HAP-1 (cell line): Measurements from ENCODE around the gene COL4A3.

Source experiments
- DNase-seq, 2 experiments: peaks; one replicate each; pipeline ENCODE4 v3.0.0-alpha.2; 2016 to 2020; ENCODE audit warnings: low spot score in 2 of 2
- H3K27me3 ChIP-seq: fragments of 250-450 bp; sonication (Bioruptor Pico); 2 replicates; pipeline ENCODE4 v1.5.1; 2020; ENCODE audit warnings: low read depth, mild to moderate bottlenecking, moderate library complexity
- H3K36me3 ChIP-seq: fragments of 250-450 bp; sonication (Bioruptor Pico); replicated peaks from 2 replicates; pipeline ENCODE4 v1.5.1; 2020; ENCODE audit warnings: mild to moderate bottlenecking
- H3K4me1 ChIP-seq: fragments of 250-450 bp; sonication (Bioruptor Pico); 2 replicates; pipeline ENCODE4 v1.5.1; 2020; ENCODE audit warnings: mild to moderate bottlenecking
- H3K4me3 ChIP-seq: fragments of 250-450 bp; sonication (Bioruptor Pico); 2 replicates; pipeline ENCODE4 v1.5.1; 2020; ENCODE audit warnings: mild to moderate bottlenecking, moderate library complexity
- H3K9me3 ChIP-seq: fragments of 250-450 bp; sonication (Bioruptor Pico); 2 replicates; pipeline ENCODE4 v1.5.1; 2020; ENCODE audit warnings: mild to moderate bottlenecking, moderate library complexity
- in situ Hi-C: fragments of 300-500 bp; cut with MboI; formaldehyde crosslinking; loops from 3 replicates; pipeline ENCODE4 v1.14.3; 2020; ENCODE audit warnings: low sequenced_read_pairs, inconsistent platforms, mixed read lengths

The COL4A3 gene

DNA sequence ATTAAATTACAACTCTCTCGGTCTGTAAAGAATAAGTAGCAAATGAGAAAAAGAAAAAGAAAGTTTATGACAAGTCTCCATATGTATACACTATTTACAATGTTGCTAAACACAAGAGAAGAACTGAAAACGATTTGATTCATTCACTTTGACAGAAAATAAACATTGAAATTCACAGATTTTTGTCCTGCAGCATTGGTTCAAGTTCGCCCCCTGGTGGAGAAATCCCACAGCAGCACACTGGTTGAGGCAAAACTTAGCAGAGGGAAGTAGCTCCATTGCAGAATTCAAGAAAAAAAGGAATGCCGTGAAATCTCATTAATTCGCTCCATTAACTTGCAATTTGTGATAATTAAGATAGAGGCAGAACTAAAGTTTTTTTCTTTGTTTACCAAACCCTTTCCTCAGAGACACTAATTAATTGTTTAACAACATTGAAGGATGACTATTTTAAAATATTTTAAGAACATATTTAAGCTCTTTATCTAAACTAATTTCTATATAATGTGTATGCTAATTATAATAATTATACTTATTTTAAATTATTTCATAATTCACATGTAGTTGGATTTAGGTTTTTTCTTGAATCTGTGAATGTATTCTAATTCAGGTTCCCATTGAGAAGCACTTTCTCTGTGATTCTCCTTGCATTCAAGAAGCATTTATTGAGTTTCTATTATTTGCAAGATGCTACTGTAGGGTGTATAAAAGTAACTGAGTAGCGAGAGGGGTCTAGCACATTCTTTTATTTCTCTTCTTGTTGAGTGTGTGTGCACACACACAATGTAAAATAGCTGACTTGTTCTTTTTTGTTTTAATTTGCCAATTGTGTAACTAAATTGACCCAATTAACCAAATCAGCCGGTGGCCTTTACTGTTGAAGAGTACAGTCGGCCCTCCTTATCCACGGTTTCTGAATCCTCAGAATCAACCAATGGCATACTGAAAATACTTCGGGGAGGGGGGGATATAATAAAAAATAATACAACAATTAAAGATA is 74.1 kb downstream of the COL4A3 start:
- in situ Hi-C loops, result no loop called here
- Histone ChIP-seq H3K36me3 (no peaks in the 10 kb centered on the region), H3K4me1 (peaks cover 36% of the 10 kb centered on the region), H3K4me3 (no peak overlapping the region), H3K9me3 (no peaks in the 10 kb centered on the region), H3K27me3 (no peaks in the 10 kb centered on the region)
- DNase-seq, result peak; percentile 65 to 88

DNA sequence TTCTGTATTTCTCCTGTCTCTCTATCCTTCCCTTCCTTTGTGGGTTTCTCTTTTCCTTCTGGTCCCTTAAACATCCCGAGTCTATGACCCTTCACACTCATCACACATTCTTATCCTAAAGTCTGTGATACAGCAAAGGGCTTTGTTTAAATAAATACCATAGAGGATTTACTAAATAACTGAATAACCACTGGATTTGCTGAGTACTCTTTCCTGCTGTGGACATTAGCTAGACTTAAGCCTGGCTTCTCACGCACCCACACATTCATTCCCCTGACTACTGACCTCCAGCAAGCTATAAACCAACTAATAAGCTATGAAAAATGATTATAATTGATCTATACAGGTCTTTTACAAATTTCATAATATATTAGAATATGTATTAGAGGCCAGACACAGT is 76.6 kb downstream of the COL4A3 start:
- no peaks in the 10 kb centered on the region for H3K9me3 ChIP-seq
- H3K4me1 ChIP-seq, result peaks cover 36% of the 10 kb centered on the region
- H3K4me3 ChIP-seq, result no peak overlapping the region
- no peaks in the 10 kb centered on the region for H3K27me3 ChIP-seq
- peak; percentile 61 to 97 for DNase-seq
- no peaks in the 10 kb centered on the region; the same call in 1 of the 2 replicates for H3K36me3 ChIP-seq
- in situ Hi-C loops, result no loop called here

DNA sequence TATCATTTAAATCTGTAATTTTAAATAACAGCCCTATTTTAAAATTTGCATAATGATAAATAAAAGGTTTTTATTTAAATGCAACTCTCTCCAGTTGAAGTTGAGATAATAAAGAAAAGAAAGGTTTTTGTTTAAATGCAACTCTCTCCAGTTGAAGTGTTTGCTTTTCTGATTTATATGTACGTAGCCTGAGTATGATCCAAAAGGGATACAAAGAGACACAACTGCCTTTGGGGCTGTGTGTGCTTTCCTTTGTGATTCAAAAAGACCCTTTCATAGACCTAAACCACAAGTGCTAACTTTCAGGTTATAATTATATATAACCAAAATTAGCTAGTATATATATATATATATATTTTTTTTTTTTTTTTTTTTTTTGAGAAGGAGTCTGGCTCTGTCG is 84.5 kb downstream of the COL4A3 start:
- in situ Hi-C loops, result no loop called here

DNA sequence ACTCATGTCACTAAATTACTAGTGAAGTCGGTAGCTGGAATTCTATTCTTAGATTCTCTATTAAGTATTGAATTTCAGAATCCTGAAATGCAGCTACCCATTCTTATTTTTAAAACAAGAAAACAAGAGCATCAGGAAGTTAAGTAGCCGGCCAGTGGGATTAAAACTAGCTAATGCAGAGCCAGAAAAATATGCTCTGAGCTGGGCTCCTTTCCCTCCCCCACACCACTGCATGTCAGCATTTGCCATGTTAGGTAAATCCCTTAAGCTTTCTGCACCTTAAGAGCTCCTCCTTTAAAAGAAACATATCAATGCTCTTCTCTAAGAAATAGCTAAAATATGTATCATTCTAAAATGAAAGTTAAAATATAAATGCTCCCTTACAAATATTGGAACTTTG is 88.4 kb downstream of the COL4A3 start:
- Histone ChIP-seq H3K27me3 (no peaks in the 10 kb centered on the region), H3K36me3 (peaks cover 5% of the 10 kb centered on the region), H3K4me1 (peaks cover 46% of the 10 kb centered on the region), H3K9me3 (no peaks in the 10 kb centered on the region), H3K4me3 (no peak overlapping the region)
- in situ Hi-C loops, result no loop called here
- DNase-seq, result peak; percentile 34 to 39

More for the DNA sequence above, 84.5 kb downstream of the COL4A3 start:
- Histone ChIP-seq H3K4me3 (no peak overlapping the region), H3K9me3 (no peaks in the 10 kb centered on the region), H3K4me1 (peaks cover 38% of the 10 kb centered on the region), H3K36me3 (no peaks in the 10 kb centered on the region; the same call in 1 of the 2 replicates), H3K27me3 (no peaks in the 10 kb centered on the region)
- peak; percentile 55 to 100 for DNase-seq

DNA sequence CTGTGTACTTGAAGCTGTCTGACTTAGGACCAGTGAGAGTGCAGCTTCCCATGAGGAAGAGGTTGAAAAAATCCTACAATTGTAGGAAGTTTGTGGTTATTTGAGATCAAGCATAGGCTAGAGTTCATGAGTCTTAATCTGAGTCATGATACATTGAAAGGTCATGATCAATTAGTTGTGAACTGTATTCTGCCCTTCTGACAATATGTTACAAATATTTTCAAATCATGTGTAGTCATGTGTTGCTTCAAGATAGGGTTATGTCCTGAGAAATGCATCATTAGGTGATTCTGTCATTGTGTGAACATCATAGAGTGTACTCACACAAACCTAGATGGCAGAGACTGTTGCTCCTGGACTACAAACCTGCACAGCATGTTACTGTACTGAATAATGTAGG is 92.2 kb downstream of the COL4A3 start:
- in situ Hi-C loops, result no loop called here
- H3K4me3 ChIP-seq, result no peak overlapping the region
- H3K4me1 ChIP-seq, result peaks cover 29% of the 10 kb centered on the region
- DNase-seq, result no peak
- H3K27me3 ChIP-seq, result no peaks in the 10 kb centered on the region
- H3K36me3 ChIP-seq, result peaks cover 5% of the 10 kb centered on the region
- no peaks in the 10 kb centered on the region for H3K9me3 ChIP-seq

DNA sequence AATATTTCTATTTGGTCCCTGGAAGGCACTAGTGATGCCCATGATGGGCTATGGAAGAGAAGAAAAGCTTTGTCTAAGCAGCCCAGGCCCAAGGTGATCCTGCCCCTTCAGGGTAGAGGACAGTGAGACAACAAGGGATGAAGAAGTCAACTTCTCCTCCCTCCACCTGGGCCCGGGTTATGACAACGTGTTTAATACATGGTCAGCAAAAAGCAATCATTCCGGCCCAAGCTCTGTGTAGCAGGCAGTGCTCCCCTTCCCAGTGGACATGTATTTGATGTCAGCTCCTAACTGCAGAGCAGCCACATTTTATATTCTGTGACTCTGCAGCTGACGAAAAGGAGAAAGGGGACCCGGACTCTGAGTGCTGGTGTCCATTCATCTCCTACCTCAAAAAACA is 93.4 kb downstream of the COL4A3 start:
- Histone ChIP-seq H3K4me1 (peaks cover 24% of the 10 kb centered on the region), H3K4me3 (no peak overlapping the region), H3K9me3 (no peaks in the 10 kb centered on the region), H3K27me3 (no peaks in the 10 kb centered on the region), H3K36me3 (peaks cover 5% of the 10 kb centered on the region)
- no peak for DNase-seq
- in situ Hi-C loops, result no loop called here

DNA sequence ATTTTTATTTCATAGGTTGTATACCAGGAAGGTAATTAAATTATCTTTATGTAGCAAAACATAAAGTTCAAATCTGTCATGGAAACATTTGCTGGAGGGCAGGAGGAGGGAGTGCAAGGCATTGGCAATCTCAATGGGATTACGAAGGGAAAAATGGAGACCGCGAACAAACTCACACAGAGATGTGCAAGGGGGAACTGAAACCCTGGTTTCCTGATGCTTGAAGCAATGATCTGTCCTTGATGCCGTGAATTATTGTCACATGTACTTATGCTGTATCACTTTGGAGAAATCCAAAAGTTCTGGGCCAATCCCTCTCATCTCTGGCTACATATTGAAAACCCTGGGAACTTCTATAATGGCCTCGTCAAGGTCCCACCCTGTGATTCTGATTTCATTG is 95.6 kb downstream of the COL4A3 start:
- H3K9me3 ChIP-seq, result no peaks in the 10 kb centered on the region
- no peaks in the 10 kb centered on the region for H3K27me3 ChIP-seq
- no peak overlapping the region for H3K4me3 ChIP-seq
- peaks cover 19% of the 10 kb centered on the region for H3K4me1 ChIP-seq
- peaks cover 5% of the 10 kb centered on the region for H3K36me3 ChIP-seq
- no peak for DNase-seq
- in situ Hi-C loops, result no loop called here

DNA sequence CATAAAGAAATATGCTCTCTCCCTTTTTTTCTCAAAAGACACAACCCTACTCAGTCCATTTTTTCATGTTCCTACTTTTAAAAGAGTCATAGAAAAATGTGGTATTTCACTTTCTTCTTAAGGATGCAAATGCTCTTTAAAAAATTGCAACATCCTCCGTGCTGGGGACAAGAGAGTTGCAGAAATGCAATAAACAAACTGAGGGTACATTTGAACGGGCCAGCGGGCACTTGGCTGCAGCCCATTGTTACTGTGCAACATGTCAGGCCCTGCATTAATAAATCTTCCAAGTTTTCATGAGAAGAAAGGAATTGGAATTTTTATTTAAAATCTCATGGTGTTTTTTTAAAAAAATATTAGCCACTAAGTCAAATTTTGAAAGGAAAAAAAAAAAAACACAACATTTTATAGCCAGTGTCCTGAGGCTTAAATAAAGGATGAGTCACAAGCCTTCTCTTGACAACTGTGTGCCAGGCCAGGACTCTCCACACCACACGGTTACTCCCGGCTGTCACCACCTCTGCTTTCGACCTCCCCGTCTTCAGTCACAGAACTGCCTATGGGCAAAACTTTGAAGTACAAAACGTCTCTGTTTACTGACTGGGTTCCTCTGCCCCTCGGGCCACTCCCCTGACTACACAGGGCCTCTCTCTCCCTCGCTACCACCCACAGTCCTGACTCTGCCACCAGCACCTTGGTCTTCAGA is 103.1 kb downstream of the COL4A3 start:
- Histone ChIP-seq H3K9me3 (no peaks in the 10 kb centered on the region), H3K27me3 (no peaks in the 10 kb centered on the region), H3K4me3 (no peak overlapping the region), H3K36me3 (no peaks in the 10 kb centered on the region), H3K4me1 (no peaks in the 10 kb centered on the region)
- in situ Hi-C loops, result no loop called here
- no peak for DNase-seq

DNA sequence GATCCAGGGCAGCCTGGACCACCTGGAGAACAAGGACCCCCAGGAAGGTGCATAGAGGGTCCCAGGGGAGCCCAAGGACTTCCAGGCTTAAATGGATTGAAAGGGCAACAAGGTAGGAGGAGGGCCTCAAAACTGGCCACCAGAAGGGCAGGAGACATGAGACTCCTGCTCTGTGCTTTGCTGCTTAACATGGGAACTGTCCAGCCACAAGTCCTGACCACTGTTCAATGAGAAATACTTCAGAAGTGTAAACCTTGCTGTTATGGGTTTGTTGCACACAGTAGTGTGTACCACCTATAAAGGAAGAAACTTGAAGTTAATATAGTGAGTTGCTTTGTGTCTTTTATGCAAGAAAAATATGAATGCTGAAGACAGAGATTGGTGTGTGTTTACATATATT is 116.5 kb downstream of the COL4A3 start:
- no peak for DNase-seq
- in situ Hi-C loops, result no loop called here

DNA sequence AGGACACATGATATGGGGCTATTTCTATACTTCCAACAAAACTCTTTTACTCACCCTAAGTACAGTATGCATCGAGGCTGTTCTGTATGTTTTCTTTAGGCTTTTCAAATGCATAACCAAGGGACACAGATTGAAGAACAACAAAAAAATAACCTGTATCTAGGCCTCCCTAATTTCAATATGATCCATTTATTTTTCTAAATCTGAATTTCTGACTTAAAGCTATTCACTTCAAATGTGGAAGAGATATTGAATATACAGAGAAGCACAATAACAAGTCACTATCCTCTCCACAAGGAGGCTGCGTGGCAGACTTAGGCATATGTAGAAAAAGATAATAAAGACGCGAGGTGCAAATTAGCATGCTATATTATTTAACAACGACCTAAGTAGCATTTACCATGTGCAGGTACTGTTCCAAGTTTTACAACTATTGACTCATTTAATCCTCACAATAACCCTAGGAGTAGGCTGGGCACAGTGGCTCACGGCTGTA is 121.4 kb downstream of the COL4A3 start:
- Histone ChIP-seq H3K4me3 (no peak overlapping the region), H3K36me3 (no peaks in the 10 kb centered on the region), H3K27me3 (no peaks in the 10 kb centered on the region), H3K9me3 (no peaks in the 10 kb centered on the region), H3K4me1 (peaks cover 11% of the 10 kb centered on the region)
- DNase-seq, result peak; percentile 38 to 79
- in situ Hi-C loops, result no loop called here

More for the DNA sequence above, 116.5 kb downstream of the COL4A3 start:
- H3K36me3 ChIP-seq, result no peaks in the 10 kb centered on the region
- no peak overlapping the region for H3K4me3 ChIP-seq
- H3K27me3 ChIP-seq, result no peaks in the 10 kb centered on the region
- H3K4me1 ChIP-seq, result peaks cover 10% of the 10 kb centered on the region
- H3K9me3 ChIP-seq, result no peaks in the 10 kb centered on the region

DNA sequence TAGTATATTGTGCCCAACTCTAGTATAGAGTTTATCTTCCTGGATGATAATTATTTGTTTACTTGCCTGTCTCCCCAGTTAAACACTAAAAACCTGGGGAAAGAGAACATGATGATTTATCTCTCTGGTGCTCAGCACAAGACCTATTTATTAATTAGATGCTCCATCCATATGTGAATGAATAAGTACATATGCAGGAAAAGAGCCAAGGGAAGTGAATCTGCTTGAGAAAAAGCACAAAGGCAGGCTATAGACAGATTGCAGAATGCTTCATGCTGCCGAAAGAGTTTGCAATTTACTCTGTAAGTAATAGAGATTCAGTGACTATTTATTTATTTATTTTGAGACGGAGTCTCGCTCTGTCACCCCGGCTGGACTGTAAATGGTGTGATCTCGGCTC is 123.3 kb downstream of the COL4A3 start:
- Histone ChIP-seq H3K36me3 (no peaks in the 10 kb centered on the region), H3K27me3 (no peaks in the 10 kb centered on the region), H3K4me1 (peaks cover 11% of the 10 kb centered on the region), H3K9me3 (no peaks in the 10 kb centered on the region), H3K4me3 (no peak overlapping the region)
- no peak for DNase-seq
- in situ Hi-C loops, result no loop called here

DNA sequence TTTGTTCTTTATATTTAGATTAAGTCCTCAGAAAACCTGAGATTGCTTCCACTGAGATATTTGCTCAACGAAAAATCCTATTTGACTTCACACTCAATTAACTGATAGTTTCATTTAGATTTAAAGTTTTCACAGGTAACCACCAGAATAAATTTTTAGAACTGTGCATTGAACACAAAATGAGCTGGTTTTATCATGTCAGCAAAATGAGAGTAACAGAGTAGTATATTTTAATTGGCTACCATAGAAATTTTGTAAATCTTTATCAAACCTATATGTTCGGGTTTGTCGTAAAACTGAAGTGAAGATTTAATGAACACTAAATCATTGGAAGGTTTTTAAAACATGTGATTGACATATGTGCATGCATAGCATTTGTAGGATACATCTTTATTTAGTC is 127.9 kb downstream of the COL4A3 start:
- Histone ChIP-seq H3K27me3 (no peaks in the 10 kb centered on the region), H3K4me3 (no peak overlapping the region), H3K4me1 (no peaks in the 10 kb centered on the region), H3K36me3 (no peaks in the 10 kb centered on the region), H3K9me3 (no peaks in the 10 kb centered on the region)
- in situ Hi-C loops, result no loop called here
- DNase-seq, result no peak

DNA sequence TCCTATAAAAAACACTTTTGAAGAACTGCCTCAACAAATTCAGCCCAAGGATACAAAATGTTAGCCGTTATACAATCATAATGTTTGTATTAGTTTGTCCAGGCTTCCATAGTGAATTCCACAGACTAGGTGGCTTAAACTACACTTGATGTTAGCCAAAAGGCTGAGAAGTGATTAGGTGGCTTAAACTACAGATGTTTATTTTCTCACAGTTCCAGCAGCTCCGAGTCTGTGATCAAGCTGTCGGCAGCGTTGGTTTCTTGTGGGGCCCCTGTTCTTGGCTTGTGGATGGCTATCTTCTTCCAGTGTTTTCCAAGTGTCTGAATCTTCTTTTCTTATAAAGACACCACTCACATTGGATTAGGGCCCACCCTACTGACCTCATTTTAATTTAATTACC is 129.1 kb downstream of the COL4A3 start:
- no peaks in the 10 kb centered on the region for H3K4me1 ChIP-seq
- no peak for DNase-seq
- H3K27me3 ChIP-seq, result no peaks in the 10 kb centered on the region
- H3K9me3 ChIP-seq, result no peaks in the 10 kb centered on the region
- in situ Hi-C loops, result no loop called here
- H3K4me3 ChIP-seq, result no peak overlapping the region
- no peaks in the 10 kb centered on the region for H3K36me3 ChIP-seq

DNA sequence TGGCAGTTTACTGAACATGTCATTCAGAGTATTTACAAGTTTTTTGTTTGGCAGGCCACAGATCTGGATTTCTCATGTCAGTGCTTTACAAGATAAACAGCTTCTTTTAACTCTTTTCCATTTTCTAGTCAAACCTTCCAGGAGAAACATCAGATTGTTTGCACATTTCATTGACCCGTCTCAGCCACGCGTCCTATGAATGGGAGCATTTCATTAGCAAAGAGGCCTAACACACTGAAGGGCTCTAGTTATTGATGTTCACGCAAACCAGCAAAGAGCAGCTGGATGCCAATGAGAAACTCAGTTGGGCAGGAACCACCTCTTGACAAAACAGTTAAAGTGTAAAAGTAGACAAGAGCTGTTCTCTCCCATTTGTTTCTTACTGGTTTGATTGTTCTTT is 131.4 kb downstream of the COL4A3 start:
- DNase-seq, result no peak
- Histone ChIP-seq H3K36me3 (no peaks in the 10 kb centered on the region), H3K9me3 (no peaks in the 10 kb centered on the region), H3K27me3 (no peaks in the 10 kb centered on the region), H3K4me1 (peaks cover 2% of the 10 kb centered on the region), H3K4me3 (no peak overlapping the region)
- in situ Hi-C loops, result no loop called here
